Caki2 (cell line): ENCODE data around the gene FSD1. TPM values are rescaled to one million over a fixed set of nuclear protein-coding genes. Genes with fewer than 3 reads are reported as not detected.
"Not testable (repeated sequence)": the region's sequence is repeated elsewhere in the genome, so short reads cannot be mapped to it uniquely, and the experiment has no call there.

Experiments used
- DNase-seq: peaks from one replicate; pipeline ENCODE4 v3.0.0-alpha.2; 2015; ENCODE audit warnings: low read depth
- in situ Hi-C: cut with HindIII; loops from 2 replicates; pipeline ENCODE4 v1.10.0; 2016; ENCODE audit warnings: low sequenced_read_pairs, low pct_unique_long_range_greater_than_20kb, mixed read lengths
- total RNA-seq: library from RNA; depleted of rRNA; stranded (reverse); fragments of >200 nt; shearing (Covaris generic); gene quantifications from 2 replicates; pipeline ENCODE4 v1.2.3, GENCODE V29; 2014; ENCODE audit warnings: low replicate concordance; rRNA removed

Gene FSD1
- 12.7 and 15.8 TPM in 2 replicates for total RNA-seq

DNA sequence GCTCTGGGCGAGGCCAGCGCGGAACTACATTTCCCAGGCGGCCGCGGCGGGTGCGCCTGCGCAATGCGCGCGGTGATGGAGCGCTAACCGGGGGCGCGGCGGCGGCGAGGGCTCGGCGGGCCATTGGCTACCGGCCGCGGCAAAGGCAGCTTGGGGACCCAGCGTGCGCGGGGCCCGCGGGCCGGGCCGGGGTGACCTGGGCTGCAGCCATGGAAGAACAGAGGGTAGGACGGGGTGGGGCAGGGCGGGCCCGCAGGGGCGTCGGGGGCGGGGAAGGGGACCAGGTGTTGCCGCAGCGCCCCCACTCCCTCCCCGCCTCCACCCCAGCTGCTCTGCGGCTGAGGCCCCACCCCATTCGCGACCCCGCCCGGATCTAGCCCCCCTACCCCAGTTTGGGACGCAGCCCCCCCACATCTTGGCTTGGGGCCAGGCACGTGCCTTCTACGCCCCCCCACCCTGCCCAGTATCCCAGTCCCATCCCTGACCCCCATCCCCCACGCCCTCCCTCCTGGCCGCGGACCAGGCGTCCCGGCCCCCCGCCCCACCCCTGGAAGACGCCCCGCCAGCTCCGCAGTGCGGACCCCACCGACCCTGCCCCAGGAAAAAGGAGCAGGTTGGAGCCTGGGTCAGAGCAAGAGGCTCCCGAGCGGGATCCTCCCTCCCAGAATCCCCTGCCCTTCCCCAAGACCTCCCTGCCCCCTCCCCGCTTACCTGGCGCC is at the start of gene FSD1:
Gene FSD1, plus strand, starts transcription at position 61 of the 719 bp plus-strand sequence. Its CDS starts 149 bp downstream, at position 210.
- in situ Hi-C loops: no loop called here
- peak; percentile 33 for DNase-seq

DNA sequence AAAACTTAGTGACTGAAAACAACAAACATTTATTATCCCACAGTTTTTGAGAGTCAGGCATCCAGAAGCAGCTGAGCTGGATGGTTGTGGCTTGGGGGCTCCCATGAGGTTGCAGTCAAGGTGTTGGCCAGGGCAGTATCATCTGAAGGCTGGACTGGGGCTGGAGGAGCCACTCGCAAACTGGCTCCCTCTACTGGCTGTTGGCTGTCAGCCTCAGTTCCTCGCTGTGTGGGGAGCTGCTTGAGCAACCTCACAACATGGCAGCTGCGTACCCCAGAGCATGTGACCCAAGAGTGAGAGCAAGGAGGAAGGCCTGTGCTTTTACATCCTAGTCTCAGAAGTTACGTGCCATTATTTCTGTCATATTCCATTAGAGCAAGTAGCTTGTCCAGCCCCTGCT is 47.8 kb upstream of the FSD1 start:
- no peak for DNase-seq
- in situ Hi-C loops: no loop called here

DNA sequence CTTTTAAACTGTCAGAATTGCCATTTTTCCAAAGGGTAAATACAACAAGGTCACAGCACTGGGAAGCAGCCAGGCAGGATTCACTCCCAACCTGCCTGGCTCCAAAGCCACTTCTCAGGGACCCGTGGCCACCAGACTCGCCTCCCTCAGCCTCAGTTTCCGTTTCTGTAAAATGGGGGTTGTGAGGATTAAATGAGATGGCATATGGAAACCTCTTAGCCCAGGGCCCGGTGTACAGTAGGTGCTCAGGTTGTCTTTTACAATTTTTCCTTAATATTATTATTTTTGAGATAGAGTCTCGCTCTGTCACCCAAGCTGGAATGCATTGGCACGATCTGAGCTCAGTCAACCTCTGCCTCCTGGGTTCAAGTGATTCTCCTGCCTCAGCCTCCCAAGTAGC is 47.4 kb upstream of the FSD1 start:
- in situ Hi-C loops: no loop called here
- DNase-seq: no peak

DNA sequence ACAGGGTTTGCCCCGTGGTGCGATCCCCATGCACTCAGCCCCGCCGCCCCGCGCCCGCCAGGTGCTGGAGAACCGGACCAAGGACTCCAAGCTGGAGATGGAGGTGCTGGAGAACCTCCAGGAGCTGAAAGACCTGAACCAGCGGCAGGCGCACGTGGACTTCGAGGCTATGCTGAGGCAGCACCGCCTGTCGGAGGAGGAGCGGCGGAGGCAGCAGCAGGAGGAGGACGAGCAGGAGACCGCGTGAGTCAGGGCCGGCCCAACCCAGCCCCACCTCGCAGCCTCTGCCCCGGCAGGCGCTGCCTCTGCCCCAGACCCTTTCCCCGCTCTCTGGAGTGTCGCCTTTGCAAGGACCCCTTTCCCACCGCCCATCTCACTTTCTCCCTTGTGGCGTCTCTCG is 46.2 kb upstream of the FSD1 start:
- DNase-seq: no peak
- in situ Hi-C loops: no loop called here

DNA sequence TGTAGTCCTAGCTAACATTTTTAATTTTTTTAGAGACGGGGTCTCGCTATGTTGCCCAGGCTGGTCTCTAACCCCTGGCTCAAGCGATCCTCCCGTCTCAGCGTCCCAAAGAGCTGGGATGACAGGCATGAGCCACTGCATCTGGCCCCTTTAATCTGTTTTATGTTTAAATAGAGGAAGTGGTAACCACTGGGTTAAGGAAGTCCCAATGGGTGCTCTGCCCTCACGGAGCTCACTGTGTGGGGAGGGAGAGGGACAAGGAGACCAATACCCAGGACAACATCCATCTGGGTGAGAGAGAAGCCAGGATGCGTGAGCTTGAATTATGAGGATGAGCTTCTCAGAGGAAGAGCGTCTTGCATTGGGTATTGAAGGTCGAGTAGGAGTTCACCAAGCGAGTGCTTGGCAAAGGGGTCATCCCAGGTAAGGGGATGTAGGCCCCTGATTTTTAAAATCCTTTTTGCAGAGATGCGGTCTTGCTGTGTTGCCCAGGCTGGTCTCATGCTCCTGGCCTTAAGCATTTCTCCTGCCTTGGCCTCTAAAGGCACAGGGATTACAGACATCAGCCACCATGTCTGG is 43.7 kb upstream of the FSD1 start:
- no peak for DNase-seq
- in situ Hi-C loops: no loop called here

DNA sequence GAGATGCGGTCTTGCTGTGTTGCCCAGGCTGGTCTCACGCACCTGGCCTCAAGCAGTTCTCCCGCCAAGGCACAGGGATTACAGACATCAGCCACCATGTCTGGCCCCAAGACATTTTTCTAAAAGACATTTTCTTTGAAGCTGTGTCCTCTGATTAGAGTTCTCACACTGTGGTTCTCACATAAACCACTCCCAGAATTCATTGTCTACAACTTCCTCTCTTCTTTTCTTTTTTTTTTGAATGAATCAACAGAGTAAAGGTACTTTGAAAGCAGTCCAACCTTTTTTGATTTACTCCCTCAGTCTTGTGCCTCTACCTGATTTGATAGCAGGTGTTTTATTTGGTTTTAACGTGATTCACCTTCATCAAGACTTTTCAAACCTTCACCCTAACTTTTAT is 39.6 kb upstream of the FSD1 start:
- in situ Hi-C loops: no loop called here
- no peak for DNase-seq

DNA sequence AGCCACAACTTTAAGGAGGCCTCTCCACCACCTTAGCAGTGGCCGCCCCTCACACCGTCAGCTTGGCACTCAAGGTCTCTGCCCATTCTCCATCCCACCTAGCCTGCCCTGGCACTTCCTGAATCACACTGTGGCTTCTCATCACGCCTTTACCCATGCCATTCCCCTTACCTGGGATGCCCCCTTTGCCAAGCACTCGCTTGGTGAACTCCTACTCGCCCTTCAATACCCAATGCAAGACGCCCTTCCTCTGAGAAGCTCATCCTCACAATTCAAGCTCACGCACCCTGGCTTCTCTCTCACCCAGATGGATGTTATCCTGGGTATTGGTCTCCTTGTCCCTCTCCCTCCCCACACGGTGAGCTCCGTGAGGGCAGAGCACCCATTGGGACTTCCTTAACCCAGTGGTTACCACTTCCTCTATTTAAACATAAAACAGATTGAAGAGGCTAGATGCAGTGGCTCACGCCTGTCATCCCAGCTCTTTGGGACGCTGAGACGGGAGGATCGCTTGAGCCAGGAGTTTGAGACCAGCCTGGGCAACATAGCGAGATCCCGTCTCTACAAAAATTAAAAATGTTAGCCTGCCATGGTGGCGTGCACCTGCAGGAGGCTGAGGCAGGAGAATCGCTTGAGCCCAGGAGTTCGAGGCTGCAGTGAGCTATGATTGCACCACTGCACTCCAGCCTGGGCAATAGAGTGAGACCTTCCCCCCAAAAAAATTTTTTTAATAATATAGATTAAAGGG is 38.0 kb upstream of the FSD1 start:
- no peak for DNase-seq
- in situ Hi-C loops: no loop called here

DNA sequence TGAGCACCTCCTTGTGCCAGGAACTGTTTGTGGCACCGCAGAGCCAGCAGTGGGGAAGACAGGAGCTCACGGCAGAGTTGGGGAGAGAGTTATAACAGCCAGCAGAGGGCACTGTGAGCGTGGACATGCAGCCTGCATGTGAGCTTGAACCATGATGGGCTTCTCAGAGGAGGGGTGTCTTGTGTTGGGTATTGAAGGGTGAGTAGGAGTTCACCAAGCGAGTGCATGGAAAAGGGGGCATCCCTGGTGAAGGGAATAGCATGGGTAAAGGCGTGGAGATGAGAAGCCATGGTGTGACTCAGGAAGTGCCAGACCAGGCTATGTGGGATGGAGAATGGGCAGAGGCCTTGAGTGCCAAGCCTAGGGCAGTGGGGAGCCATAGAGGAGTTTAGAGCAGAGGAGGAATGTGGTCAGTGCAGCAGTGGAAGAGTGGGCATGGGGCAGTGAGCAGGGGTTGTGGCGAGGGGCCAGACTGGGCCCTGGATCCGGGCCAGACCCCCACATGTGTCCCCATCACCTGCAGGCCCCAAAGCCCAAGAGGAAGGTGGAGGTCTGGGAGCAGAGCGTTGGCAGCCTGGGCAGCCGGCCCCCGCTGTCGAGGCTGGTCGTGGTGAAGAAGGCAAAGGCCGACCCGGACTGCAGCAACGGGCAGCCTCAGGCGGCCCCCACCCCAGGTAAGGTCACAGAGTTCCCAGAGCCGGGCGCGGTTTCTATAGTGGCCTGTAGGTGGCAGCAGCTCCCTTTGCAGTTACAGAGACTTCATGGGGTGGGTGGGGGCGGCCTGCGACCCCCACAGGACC is 37.1 kb upstream of the FSD1 start:
- in situ Hi-C loops: no loop called here
- peak; percentile 62 for DNase-seq

DNA sequence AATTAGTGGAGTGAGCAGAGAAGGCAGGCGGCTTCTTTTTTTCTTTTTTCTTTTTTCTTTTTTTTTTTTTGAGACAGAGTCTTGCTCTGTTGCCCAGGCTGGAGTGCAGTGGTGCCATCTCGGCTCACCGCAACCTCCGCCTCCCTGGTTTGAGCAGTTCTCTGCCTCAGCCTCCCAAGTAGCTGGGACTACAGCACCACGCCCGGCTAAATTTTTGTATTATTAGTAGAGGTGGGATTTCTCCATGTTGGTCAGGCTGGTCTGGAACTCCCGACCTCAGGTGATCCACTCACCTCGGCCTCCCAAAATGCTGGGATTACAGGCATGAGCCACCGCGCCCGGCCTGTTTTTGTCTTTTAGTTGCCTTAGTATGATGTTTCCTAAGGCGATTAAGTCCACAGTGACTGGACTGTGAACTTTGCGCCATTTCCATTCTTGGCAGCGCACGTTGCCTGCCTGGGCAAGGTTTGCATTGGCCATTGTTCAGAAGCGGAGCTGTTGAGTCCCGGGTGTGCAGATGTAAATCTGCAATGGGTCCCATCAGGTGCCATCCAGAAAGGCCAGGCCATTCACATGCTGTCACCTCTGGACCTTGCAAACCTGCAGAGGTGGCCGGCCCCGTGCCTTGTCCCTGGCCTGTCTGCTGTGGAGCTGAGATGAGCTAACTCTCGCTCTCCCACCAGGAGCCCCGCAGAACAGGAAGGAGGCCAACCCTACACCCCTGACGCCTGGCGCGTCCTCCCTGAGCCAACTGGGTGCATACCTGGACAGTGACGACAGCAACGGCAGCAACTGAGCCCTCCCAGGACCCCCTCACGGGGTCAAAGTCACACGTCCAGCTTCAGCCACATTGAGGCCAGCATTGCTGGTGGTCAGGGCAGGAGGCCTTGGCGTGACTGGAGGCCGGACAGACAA is 36.2 kb upstream of the FSD1 start:
- no peak for DNase-seq
- in situ Hi-C loops: no loop called here

DNA sequence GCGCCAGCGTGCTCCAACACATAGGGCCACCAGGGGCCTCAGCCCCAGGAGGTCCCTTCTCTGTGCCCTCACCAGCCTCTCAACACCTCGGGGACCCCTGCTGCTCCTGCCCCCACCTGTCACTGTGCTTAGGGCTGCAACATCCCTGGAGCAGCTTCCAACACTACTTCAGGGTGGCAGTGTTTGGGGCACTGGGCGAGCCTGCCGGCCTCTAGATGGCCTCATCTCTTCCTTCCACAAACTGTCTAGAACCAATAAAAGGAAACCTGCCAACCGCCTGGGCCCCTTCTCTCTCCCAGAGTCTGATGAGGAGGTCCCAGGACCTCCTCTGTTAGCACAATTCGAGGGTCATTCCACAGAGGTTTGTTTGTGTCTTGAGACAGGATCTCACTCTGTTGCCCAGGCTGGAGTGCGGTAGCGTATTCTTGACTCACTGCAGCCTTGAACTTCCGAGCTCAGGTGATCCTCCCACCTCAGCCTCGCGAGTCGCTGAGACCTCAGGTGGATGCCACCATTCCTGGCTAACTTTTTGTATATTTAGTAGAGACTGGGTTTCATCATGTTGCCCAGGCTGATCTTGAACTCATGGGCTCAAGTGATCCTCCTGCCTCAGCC is 35.5 kb upstream of the FSD1 start:
- no peak for DNase-seq
- in situ Hi-C loops: no loop called here

DNA sequence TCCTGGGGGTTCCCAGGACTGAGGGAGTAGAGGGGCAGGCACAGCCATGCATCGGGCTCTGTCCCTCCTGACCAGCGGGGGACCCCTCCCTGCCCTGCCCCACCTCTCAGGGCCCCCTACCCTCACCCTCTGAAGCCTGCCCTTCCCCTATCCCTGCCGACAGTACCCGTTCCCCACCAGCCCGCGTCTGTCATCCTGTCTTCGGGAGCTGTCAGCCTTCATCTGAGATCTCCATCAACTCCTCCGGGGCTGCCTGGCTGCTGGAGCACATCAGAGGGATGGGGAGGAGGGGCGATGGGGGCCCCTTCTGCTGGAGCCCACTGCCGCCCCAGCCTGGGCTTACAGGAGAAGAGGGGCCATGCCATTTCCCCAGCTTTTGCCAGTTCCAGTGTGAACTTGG is 31.5 kb upstream of the FSD1 start:
- DNase-seq: no peak
- in situ Hi-C loops: no loop called here

DNA sequence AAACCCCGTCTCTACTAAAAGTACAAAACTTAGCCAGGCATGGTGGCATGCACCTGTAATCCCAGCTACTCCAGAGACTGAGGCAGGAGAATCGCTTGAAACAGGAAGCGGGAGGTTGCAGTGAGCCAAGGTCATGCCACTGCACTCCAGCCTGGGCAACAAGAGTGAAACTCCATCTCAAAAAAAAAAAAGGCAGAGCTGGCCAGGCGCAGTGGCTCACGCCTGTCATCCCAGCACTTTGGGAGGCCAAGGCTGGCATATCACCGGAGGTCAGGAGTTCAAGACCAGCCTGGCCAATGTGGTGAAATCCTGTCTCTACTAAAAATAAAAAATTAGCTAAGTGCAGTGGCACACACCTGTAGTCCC is 30.1 kb upstream of the FSD1 start:
- DNase-seq, in situ Hi-C loops: not testable (repeated sequence)

DNA sequence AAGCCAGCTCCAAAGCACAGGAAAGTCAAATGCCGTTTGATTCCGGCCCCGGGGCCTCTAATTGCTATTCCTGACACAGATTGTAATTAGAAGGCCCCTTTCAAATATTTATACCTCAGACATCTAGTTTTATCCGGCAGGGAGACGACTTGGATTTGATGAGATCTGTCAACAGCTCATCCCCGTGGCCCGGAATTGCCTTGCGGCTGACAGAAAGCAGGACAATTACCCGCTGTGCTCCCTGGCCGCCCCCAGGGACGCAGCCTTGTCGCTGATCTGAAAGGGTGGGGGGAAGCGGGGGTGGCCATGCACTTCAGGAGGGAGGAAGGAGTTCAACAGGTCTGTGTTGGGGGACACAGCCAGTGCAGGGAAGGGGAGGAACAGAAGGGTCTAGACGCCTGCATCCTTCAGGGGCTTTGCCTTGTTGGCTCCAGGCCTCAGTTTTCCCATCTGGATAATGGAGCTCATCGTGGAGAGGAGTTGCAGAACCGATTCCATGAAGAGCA is 27.2 kb upstream of the FSD1 start:
- in situ Hi-C loops: no loop called here
- no peak for DNase-seq

DNA sequence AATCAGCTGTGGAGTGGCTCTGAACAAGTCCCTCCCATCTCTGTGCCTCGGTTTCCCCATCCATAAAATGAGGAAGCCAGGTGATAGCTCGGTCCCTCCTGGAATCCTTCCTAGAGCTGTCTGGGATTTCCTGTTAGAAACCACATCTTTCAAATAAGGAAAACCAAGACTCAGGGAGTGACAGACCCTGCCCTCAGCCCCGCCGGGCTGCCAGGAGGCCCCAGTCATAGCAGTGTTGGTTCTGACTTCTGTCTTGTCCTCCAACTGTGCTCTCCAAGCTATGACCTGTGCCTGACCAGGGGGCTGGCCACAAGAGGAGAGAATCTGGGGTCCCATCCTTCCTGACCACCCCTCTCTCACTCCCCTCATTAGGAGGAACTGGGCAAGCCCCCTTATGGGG is 26.4 kb upstream of the FSD1 start:
- in situ Hi-C loops: no loop called here

DNA sequence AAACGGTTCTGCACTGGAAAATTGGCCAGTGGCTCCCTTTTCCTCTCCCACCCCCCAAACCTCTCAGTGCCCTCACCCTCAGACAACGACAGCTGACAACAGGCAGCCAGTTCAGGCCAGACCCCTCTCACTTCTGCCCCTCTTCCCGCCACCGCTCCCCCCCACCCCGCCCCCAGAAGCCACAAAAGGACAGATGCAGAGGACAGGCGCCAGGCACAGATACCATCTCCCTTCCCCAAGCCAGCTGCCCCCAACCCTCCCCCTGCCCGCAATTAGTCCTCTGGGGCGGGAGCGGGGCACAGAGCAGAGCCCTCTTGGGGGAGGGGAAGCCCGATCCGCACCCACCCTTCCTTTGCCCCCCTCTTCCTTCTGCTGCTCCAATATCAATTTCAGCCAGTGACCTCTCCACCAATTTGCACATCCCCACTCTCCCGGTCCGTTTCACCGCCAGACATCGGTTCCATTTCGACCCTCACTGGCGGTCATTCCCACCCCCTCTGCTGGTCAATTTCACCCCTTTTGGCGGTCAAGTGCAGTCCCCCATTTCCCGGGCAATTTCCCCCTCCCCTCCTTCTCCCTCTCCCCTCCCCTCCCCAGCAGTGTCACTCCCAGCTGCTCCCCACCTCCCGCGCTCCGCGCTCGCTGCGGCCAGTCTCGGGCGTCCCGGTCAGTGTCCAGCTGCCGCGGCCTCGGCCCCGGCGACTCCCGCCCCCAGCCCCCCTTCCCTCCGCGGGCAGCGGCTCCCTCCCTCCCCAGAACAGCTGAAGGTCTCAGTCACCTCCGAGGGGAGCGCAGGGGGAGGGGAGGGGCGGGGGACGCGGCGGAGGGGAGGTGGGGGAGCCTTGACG is 25.8 kb upstream of the FSD1 start, which contains the start of gene SHD:
Gene SHD, plus strand, starts transcription at position 848 of the 848 bp plus-strand sequence. CDS start 798 bp downstream, outside the sequence.
- in situ Hi-C loops: no loop called here
- DNase-seq: no peak

More for the DNA sequence above, 26.4 kb upstream of the FSD1 start:
- DNase-seq: no peak

DNA sequence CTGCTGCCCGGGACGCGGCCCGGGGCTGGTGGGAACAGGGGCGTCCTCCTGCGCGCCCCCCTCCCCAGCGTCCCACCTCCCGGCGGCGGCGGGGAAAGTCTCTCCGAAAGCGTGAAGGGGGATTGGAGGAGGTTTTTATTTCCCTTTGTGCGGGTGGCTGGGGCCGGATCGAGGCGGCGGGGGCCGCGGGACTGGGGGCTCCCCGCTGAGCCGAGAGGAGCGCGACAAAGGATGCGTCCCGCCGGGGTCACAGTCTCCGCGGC is 25.2 kb upstream of the FSD1 start:
- DNase-seq: no peak
- in situ Hi-C loops: no loop called here
